Osteoblast (primary cell): ENCODE measurements around the gene PRRG2. TPM values are rescaled to one million over a fixed set of nuclear protein-coding genes. Genes with fewer than 3 reads are reported as not detected.
"Not testable (repeated sequence)": the region's sequence is repeated elsewhere in the genome, so short reads cannot be mapped to it uniquely, and the experiment has no call there.

Experiments used
- DNase-seq: peaks from one replicate; pipeline ENCODE4 v3.0.0; 2011; ENCODE audit warnings: low spot score, mixed read lengths; ENCODE audit not compliant: insufficient read length; ENCODE audit errors: missing footprints
- H2AFZ ChIP-seq: 2 replicates; pipeline ENCODE4 v1.6.0; 2011; ENCODE audit warnings: mild to moderate bottlenecking, low read length
- H3K27ac ChIP-seq: 2 replicates; pipeline ENCODE4 v1.5.1; 2011; ENCODE audit warnings: mild to moderate bottlenecking, low read depth, low read length, moderate library complexity
- H3K27me3 ChIP-seq: 2 replicates; pipeline ENCODE4 v1.6.0; 2012; ENCODE audit warnings: mild to moderate bottlenecking, control low read depth, inconsistent platforms, low read length, moderate library complexity; ENCODE audit not compliant: insufficient read depth
- H3K36me3 ChIP-seq: 2 replicates; pipeline ENCODE4 v1.5.1; 2011; ENCODE audit warnings: mild to moderate bottlenecking, low read length, control low read depth, moderate library complexity; ENCODE audit not compliant: insufficient read depth
- H3K4me1 ChIP-seq: 2 replicates; pipeline ENCODE4 v1.5.1; 2011; ENCODE audit warnings: mild to moderate bottlenecking, low read length, control low read depth, moderate library complexity; ENCODE audit not compliant: insufficient read depth
- H3K4me2 ChIP-seq: 2 replicates; pipeline ENCODE4 v1.6.0; 2011; ENCODE audit warnings: mild to moderate bottlenecking, low read length; ENCODE audit not compliant: insufficient read depth
- H3K4me3 ChIP-seq: fragments of 200-600 bp; sonication (generic); 3 replicates; pipeline ENCODE4 v1.5.1; 2012; ENCODE audit warnings: mild to moderate bottlenecking, low read length, inconsistent platforms; ENCODE audit not compliant: insufficient read depth
- H3K79me2 ChIP-seq: 2 replicates; pipeline ENCODE4 v1.6.0; 2012; ENCODE audit warnings: mild to moderate bottlenecking, low read length, control low read depth, inconsistent platforms; ENCODE audit not compliant: insufficient read depth
- H3K9me3 ChIP-seq: 2 replicates; pipeline ENCODE4 v1.5.1; 2011; ENCODE audit warnings: low read depth, low read length, control low read depth
- H4K20me1 ChIP-seq: 2 replicates; pipeline ENCODE4 v1.6.0; 2012; ENCODE audit warnings: mild to moderate bottlenecking, low read length, control low read depth; ENCODE audit not compliant: insufficient read depth
- total RNA-seq: library from RNA; depleted of rRNA; stranded (reverse); fragments of >200 nt; gene quantifications from 2 replicates; pipeline ENCODE4 v1.2.3, GENCODE V29; 2012
- TF ChIP-seq, protein P1 (sequence below): IDR thresholded peaks from 2 replicates; pipeline ENCODE4 v1.5.1; 2011; ENCODE audit warnings: mild to moderate bottlenecking, low read depth, low read length, moderate library complexity; ENCODE audit errors: extremely low read depth

Gene PRRG2
- total RNA-seq, 1 donor = under 0.01 TPM

DNA sequence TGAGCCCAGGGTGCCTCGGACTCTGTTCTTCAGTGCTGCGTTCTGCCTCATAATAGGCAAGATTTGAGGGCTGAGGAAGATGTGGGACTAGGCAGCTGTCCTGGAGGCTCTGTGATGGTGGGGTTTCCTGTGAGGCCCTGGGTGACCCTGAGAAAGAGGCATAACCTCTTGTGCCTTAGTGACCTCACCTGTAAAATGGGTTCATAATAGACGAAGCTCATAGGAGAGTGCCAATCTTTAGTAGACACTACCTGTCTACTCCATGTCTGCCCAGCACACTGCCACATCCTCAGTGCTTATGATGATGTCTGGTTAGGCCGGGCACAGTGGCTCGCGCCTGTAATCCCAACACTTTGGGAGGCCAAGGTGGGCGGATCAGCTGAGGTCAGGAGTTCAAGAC is 35.4 kb downstream of the PRRG2 start:
- H2AFZ ChIP-seq = no peak overlapping the region
- H3K9me3 ChIP-seq = no peaks in the 10 kb centered on the region
- no peak for DNase-seq
- no peak overlapping the region for H3K4me3 ChIP-seq
- H3K27me3 ChIP-seq = no peaks in the 10 kb centered on the region
- peaks cover 39% of the 10 kb centered on the region for H3K79me2 ChIP-seq
- peaks cover 34% of the 10 kb centered on the region for H4K20me1 ChIP-seq
- H3K4me2 ChIP-seq = no peak overlapping the region
- H3K27ac ChIP-seq = no peak overlapping the region
- H3K36me3 ChIP-seq = peaks cover 39% of the 10 kb centered on the region
- peaks cover 18% of the 10 kb centered on the region for H3K4me1 ChIP-seq
- TF ChIP-seq, protein P1, sequence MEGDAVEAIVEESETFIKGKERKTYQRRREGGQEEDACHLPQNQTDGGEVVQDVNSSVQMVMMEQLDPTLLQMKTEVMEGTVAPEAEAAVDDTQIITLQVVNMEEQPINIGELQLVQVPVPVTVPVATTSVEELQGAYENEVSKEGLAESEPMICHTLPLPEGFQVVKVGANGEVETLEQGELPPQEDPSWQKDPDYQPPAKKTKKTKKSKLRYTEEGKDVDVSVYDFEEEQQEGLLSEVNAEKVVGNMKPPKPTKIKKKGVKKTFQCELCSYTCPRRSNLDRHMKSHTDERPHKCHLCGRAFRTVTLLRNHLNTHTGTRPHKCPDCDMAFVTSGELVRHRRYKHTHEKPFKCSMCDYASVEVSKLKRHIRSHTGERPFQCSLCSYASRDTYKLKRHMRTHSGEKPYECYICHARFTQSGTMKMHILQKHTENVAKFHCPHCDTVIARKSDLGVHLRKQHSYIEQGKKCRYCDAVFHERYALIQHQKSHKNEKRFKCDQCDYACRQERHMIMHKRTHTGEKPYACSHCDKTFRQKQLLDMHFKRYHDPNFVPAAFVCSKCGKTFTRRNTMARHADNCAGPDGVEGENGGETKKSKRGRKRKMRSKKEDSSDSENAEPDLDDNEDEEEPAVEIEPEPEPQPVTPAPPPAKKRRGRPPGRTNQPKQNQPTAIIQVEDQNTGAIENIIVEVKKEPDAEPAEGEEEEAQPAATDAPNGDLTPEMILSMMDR = no peak

DNA sequence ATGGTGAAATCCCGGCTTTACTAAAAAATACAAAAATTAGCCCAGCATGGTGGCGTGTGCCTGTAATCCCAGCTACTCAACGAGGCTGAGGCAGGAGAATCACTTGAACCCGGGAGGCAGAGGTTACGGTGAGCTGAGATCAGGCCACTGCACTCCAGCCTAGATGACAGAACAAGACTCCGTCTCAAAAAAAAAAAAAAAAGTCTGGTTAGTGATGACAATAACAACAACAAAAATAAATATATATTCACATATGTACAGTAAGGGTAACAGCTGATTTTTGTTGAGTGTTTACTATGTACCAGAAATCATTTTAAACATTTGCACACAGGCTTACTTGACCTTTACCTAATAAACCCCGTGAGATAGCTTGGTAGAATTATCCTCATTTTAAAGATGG is 35.8 kb downstream of the PRRG2 start:
- Histone ChIP-seq H3K27me3 (no peaks in the 10 kb centered on the region), H3K4me2 (no peak overlapping the region), H3K27ac (no peak overlapping the region), H3K79me2 (peaks cover 41% of the 10 kb centered on the region), H3K9me3 (no peaks in the 10 kb centered on the region), H3K4me3 (no peak overlapping the region), H3K4me1 (peaks cover 18% of the 10 kb centered on the region), H2AFZ (no peak overlapping the region), H4K20me1 (peaks cover 37% of the 10 kb centered on the region), H3K36me3 (peaks cover 43% of the 10 kb centered on the region)
- DNase-seq = no peak
- TF ChIP-seq, protein P1 = no peak

DNA sequence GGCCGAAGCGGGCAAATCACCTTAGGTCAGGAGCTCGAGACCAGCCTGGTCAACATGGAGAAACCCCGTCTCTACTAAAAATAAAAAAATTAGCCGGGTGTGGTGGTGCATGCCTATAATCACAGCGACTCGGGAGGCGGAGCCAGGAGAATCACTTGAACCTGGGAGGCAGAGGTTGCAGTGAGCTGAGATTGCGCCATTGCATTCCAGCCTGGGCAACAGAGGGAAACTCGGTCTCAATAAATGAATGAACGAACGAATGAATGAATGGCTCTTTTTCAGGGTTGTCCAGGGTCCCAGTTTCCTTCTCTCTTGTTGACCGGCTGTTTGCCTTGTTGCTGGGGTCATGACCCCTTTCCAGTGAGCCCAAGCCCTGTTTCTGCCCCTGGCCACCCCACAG is 36.7 kb downstream of the PRRG2 start:
- not testable (repeated sequence) for H2AFZ ChIP-seq, H3K27ac ChIP-seq, H3K27me3 ChIP-seq, H3K4me2 ChIP-seq, H3K9me3 ChIP-seq, DNase-seq, H3K4me3 ChIP-seq
- Histone ChIP-seq H3K79me2 (peaks cover 32% of the 10 kb centered on the region), H3K36me3 (peaks cover 43% of the 10 kb centered on the region), H3K4me1 (peaks cover 17% of the 10 kb centered on the region), H4K20me1 (peaks cover 34% of the 10 kb centered on the region)

DNA sequence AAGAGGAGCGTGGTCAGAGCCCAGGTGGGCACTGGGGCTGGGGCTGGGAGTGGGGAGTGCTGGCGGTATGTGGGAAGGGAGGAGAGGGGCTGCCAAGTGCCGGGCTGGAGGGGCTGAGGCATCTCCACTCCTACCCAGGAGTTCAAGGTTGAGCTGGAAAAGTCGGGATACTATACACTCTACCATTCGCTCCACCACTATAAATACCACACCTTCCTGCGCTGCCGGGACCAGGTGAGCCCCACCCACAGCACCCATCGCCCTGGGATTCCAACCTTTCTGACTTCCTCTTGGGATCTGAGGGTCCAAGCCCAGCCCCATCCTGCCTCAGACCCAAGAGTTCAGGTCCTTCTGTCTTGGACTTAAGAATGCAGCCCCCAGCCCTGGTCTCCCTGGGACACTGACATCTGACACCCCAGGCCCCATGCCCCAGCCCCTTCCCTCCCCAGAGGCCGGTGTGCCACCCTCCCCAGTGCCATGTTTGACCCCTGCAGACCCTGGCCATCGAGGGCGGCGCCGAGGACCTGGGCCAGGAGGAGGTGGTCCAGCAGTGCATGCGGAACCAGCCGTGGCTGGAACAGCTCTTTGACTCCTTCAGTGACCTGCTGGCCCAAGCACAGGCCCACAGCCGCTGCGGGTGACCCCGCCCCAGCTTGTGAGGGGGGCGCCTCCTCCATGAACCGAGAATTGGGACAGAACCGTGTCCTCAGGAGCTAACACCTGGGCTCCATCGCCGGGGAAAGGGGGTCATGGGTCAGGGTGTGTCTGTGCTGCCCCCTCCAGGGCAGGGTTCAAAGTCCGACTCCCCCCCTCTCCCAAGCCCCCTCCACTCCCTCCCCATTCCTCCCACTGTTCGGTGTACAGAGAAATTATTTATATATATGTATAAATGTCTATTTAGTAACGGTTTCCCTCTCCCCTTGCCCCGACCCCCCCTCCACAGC is 44.1 kb downstream of the PRRG2 start:
- TF ChIP-seq, protein P1 = no peak
- Histone ChIP-seq H4K20me1 (peaks cover 5% of the 10 kb centered on the region), H2AFZ (no peak overlapping the region), H3K36me3 (peaks cover 18% of the 10 kb centered on the region), H3K9me3 (no peaks in the 10 kb centered on the region), H3K4me2 (no peak overlapping the region), H3K27me3 (no peaks in the 10 kb centered on the region), H3K4me1 (no peaks in the 10 kb centered on the region), H3K4me3 (no peak overlapping the region), H3K79me2 (peaks cover 6% of the 10 kb centered on the region), H3K27ac (no peak overlapping the region)
- peak; percentile 10 for DNase-seq
